ENCODE results near the gene TEX28. TPM values are rescaled to one million over a fixed set of nuclear protein-coding genes. Genes with fewer than 3 reads are reported as not detected.
"Not testable (repeated sequence)": the region's sequence is repeated elsewhere in the genome, so short reads cannot be mapped to it uniquely, and the experiment has no call there.

TEX28 gene
- total RNA-seq, 1 experiment from 2014 or later: not detected

DNA sequence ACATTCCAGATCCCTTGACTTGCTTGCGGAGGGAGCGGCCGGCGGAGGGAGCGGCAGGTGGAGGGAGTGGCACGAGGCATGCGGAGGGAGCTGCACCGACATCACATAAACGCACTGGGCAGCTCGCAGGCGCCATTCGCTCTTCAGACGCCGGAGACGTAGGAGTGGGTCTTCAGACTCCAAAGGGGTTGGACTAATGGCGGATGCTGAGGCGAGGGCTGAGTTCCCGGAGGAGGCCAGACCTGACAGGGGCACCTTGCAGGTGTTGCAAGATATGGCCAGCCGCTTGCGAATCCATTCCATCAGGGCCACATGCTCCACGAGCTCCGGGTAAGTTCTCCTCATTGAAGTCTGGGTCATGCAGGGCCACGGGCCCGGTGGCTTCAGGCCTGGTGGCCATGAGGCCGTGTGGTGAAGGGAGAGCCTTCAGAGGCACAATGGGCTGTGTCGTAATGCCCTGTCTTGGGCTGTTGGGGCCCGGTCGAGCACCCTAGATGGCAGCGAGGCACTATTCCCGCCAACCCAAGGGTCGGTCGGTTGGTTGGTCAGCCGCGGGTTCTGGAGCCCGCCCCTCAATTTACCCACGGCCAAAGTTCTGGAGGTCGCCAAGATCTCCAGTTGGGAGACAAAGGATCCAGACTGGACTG is 863 bp upstream of the TEX28 start, which contains the start of gene TKTL1:
Gene TKTL1, plus strand, starts transcription at position 132 of the 647 bp plus-strand sequence. Its CDS starts 65 bp downstream, at position 197.
- Histone ChIP-seq H3K9me3 (ENCODE audit: low read depth, low read length, poor library complexity, severe bottlenecking) (no peaks in the 10 kb centered on the region), H3K27ac (ENCODE audit: low read depth, low read length, poor library complexity, severe bottlenecking) (no peak within 1 kb of the TSS), H3K4me3 (ENCODE audit: low read depth, low read length, poor library complexity, severe bottlenecking) (no peak within 1 kb of the TSS), H3K27me3 (replicated peaks; ENCODE audit: insufficient read depth, low read depth, low read length, poor library complexity) (no peaks in the 10 kb centered on the region), H3K36me3 (ENCODE audit: insufficient read depth, low read length, poor library complexity, severe bottlenecking) (no peaks in the 10 kb centered on the region), H3K4me1 (ENCODE audit: insufficient read depth, low read length, poor library complexity, severe bottlenecking) (no peaks in the 10 kb centered on the region)
- no TSS peak for BruUV-seq (replicated peaks)
- CTCF ChIA-PET: no interaction called here
- intact Hi-C loops (cut with micrococcal nuclease; ENCODE audit: unreplicated experiment): no loop called here
- POLR2A ChIA-PET (ENCODE audit: low non-redundant PET): no interaction called here
- no peak for DNase-seq (ENCODE audit: low spot score)
- TF ChIP-seq EZH2 (IDR thresholded peaks at IDR 0.05; ENCODE audit: borderline replicate concordance, low read depth, low read length, poor library complexity, severe bottlenecking): no peak
- TF ChIP-seq, protein P1, sequence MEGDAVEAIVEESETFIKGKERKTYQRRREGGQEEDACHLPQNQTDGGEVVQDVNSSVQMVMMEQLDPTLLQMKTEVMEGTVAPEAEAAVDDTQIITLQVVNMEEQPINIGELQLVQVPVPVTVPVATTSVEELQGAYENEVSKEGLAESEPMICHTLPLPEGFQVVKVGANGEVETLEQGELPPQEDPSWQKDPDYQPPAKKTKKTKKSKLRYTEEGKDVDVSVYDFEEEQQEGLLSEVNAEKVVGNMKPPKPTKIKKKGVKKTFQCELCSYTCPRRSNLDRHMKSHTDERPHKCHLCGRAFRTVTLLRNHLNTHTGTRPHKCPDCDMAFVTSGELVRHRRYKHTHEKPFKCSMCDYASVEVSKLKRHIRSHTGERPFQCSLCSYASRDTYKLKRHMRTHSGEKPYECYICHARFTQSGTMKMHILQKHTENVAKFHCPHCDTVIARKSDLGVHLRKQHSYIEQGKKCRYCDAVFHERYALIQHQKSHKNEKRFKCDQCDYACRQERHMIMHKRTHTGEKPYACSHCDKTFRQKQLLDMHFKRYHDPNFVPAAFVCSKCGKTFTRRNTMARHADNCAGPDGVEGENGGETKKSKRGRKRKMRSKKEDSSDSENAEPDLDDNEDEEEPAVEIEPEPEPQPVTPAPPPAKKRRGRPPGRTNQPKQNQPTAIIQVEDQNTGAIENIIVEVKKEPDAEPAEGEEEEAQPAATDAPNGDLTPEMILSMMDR (conservative IDR thresholded peaks at IDR 0.05; ENCODE audit: low read depth, low read length): no peak

DNA sequence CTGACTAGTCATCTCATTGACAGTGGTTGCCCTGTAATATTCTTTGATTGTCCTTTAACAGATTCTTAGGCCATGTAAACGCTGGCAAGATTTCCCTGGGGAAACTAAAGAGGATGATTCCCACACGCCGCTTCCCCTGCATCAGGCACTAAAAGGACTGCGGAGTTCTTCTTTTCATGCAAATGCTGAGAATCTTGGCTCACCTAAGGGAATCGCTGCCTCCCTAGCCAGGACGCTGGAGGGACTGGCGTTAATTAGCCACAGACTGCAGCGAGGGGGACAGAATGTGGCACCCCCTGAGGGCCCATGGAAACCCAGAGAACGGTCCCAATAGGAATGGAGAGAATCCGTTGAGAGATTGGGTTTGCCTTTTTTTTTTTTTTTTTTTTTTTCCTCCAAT is 8.5 kb downstream of the TEX28 start:
- H3K4me1 ChIP-seq (ENCODE audit: insufficient read depth, low read length, poor library complexity, severe bottlenecking); H3K27ac ChIP-seq (ENCODE audit: low read depth, low read length, poor library complexity, severe bottlenecking); CTCF ChIA-PET; H3K4me3 ChIP-seq (ENCODE audit: low read depth, low read length, poor library complexity, severe bottlenecking); H3K36me3 ChIP-seq (ENCODE audit: insufficient read depth, low read length, poor library complexity, severe bottlenecking); H3K27me3 ChIP-seq (replicated peaks; ENCODE audit: insufficient read depth, low read depth, low read length, poor library complexity); H3K9me3 ChIP-seq (ENCODE audit: low read depth, low read length, poor library complexity, severe bottlenecking); intact Hi-C loops (cut with micrococcal nuclease; ENCODE audit: unreplicated experiment); BruUV-seq (replicated peaks); POLR2A ChIA-PET (ENCODE audit: low non-redundant PET); DNase-seq (ENCODE audit: low spot score): not testable (repeated sequence)

DNA sequence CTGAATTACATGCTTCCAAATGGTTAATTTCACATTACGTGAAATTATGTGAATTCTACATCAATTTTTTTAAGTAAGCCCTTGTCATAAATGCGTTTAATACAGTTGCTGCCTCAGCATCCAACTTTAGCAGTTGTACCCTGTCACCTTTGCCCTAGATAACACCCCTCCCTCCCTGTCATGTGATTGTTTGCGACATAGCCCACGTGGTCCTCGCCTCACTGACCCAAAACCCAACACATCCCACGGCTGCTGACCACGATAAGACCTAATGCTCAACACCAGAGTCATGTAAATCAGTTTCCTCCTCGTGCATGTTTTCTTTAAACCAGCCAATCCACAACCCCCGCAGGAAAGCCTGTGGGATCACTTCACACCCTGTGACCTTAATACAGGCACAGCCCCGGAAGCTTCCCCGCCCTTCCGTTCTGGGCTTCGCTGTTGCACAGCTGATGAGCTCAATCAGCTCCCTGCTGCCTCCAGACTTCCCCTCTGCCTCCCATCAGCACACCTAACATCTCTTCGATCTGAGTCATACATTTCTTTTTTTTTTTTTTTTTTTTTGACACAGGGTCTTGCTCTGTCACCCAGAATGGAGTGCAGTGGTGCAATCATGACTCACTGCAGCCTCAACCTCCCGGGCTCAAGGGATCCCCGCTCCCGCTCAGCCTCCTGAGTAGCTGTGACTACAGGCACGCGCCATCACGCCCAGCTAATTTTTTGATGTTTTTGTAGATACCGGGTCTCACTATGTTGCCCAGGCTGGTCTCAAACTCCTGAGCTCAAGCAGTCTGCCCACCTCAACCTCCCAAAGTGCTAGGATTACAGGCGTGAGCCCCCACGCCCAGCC is 10.2 kb downstream of the TEX28 start:
- BruUV-seq (replicated peaks); CTCF ChIA-PET; POLR2A ChIA-PET (ENCODE audit: low non-redundant PET); H3K27ac ChIP-seq (ENCODE audit: low read depth, low read length, poor library complexity, severe bottlenecking); H3K4me3 ChIP-seq (ENCODE audit: low read depth, low read length, poor library complexity, severe bottlenecking); H3K4me1 ChIP-seq (ENCODE audit: insufficient read depth, low read length, poor library complexity, severe bottlenecking); DNase-seq (ENCODE audit: low spot score); intact Hi-C loops (cut with micrococcal nuclease; ENCODE audit: unreplicated experiment); H3K36me3 ChIP-seq (ENCODE audit: insufficient read depth, low read length, poor library complexity, severe bottlenecking); H3K27me3 ChIP-seq (replicated peaks; ENCODE audit: insufficient read depth, low read depth, low read length, poor library complexity); H3K9me3 ChIP-seq (ENCODE audit: low read depth, low read length, poor library complexity, severe bottlenecking): not testable (repeated sequence)

DNA sequence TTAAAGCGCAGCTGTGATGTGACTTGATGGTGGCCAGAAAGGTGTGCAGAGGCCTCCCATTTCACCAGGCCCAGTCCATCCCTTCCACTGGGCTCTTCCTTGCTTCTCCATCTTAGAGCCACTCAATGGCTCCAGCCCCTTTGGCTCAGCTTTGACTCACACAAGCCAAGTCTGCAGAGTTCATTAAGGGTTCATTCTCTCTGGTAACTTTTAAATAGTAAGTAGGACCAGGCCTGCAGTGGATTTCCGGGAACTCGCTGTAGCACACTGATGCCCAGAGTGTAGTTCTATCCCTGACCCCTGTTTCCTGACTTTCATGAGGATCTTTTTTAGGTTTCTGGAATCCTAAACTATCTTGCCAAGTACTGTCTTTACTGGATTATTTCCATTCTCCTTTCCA is 25.7 kb downstream of the TEX28 start:
- H3K4me1 ChIP-seq (ENCODE audit: insufficient read depth, low read length, poor library complexity, severe bottlenecking); H3K4me3 ChIP-seq (ENCODE audit: low read depth, low read length, poor library complexity, severe bottlenecking); H3K27ac ChIP-seq (ENCODE audit: low read depth, low read length, poor library complexity, severe bottlenecking); POLR2A ChIA-PET (ENCODE audit: low non-redundant PET); H3K36me3 ChIP-seq (ENCODE audit: insufficient read depth, low read length, poor library complexity, severe bottlenecking); intact Hi-C loops (cut with micrococcal nuclease; ENCODE audit: unreplicated experiment); DNase-seq (ENCODE audit: low spot score); CTCF ChIA-PET; H3K27me3 ChIP-seq (replicated peaks; ENCODE audit: insufficient read depth, low read depth, low read length, poor library complexity); H3K9me3 ChIP-seq (ENCODE audit: low read depth, low read length, poor library complexity, severe bottlenecking); BruUV-seq (replicated peaks): not testable (repeated sequence)

DNA sequence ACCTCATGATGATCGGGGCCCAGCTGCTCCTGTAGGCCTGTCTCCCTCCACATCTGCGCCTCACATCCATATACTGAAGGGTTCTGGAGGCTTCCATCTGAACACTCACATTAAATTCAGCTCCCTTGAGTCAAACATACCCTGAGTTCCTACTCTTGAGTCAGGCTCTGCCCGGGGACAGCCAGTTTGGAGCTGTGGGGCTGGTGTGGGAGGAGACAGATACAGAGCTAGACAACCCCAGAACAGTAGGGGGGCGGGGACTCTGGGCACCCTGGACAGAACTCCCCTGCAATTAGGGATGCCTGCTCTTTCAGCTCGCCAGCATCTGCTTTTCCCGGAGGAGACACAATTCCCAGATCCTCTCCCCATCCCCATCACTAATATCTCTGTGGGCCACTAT is 31.9 kb downstream of the TEX28 start:
- CTCF ChIA-PET; H3K9me3 ChIP-seq (ENCODE audit: low read depth, low read length, poor library complexity, severe bottlenecking); POLR2A ChIA-PET (ENCODE audit: low non-redundant PET); H3K27me3 ChIP-seq (replicated peaks; ENCODE audit: insufficient read depth, low read depth, low read length, poor library complexity); intact Hi-C loops (cut with micrococcal nuclease; ENCODE audit: unreplicated experiment); H3K36me3 ChIP-seq (ENCODE audit: insufficient read depth, low read length, poor library complexity, severe bottlenecking); H3K27ac ChIP-seq (ENCODE audit: low read depth, low read length, poor library complexity, severe bottlenecking); H3K4me3 ChIP-seq (ENCODE audit: low read depth, low read length, poor library complexity, severe bottlenecking); BruUV-seq (replicated peaks); H3K4me1 ChIP-seq (ENCODE audit: insufficient read depth, low read length, poor library complexity, severe bottlenecking); DNase-seq (ENCODE audit: low spot score): not testable (repeated sequence)

DNA sequence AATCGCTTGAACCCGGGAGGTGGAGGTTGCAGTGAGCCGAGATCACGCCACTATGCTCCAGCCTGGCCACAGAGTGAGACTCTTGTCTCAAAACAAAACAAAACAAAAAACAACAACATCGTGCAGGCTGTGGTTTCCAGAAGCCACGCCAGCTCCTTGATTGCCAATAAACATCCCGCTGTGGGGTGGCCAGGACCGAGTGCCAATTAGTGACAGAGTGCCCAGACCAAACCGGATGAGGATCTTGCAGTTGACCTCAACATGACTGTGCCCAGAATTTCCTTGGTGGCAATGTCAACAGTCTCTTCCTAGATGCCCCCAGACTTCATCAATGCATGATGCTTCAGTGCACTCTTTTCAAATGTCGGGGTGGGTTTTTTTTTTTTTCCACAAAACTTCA is 36.2 kb downstream of the TEX28 start:
- H3K4me1 ChIP-seq (ENCODE audit: insufficient read depth, low read length, poor library complexity, severe bottlenecking); H3K27ac ChIP-seq (ENCODE audit: low read depth, low read length, poor library complexity, severe bottlenecking); DNase-seq (ENCODE audit: low spot score); CTCF ChIA-PET; H3K36me3 ChIP-seq (ENCODE audit: insufficient read depth, low read length, poor library complexity, severe bottlenecking); POLR2A ChIA-PET (ENCODE audit: low non-redundant PET); intact Hi-C loops (cut with micrococcal nuclease; ENCODE audit: unreplicated experiment); BruUV-seq (replicated peaks); H3K4me3 ChIP-seq (ENCODE audit: low read depth, low read length, poor library complexity, severe bottlenecking); H3K27me3 ChIP-seq (replicated peaks; ENCODE audit: insufficient read depth, low read depth, low read length, poor library complexity); H3K9me3 ChIP-seq (ENCODE audit: low read depth, low read length, poor library complexity, severe bottlenecking): not testable (repeated sequence)
